HEK293 (cell line): Measurements from ENCODE around the gene HLA-DPA1.
A peak's percentile ranks its signal among the peaks of the same experiment; 100 is the strongest.

Experiments
- CTCF ChIA-PET: fragments of 350-600 bp; formaldehyde crosslinking; extraction: SDS; loops from one replicate; lab custom pipeline; 2021; ENCODE audit warnings: antibody characterized with exemption; lab: Yijun Ruan, JAX
- POLR2A ChIA-PET: fragments of 300-600 bp; formaldehyde crosslinking; extraction: SDS; loops from one replicate; lab custom pipeline; 2020; ENCODE audit warnings: antibody characterized with exemption, inconsistent platforms; lab: Yijun Ruan, JAX
- H3K27ac ChIP-seq: fragments of 200-500 bp; sonication (Bioruptor generic); 2 replicates; pipeline ENCODE4 v1.5.1; 2014; ENCODE audit warnings: low read depth, low read length, control low read depth, inconsistent platforms; ENCODE audit errors: extremely low read depth
- H3K36me3 ChIP-seq, 2 experiments: fragments of 200-500 bp in 1 of 2; sonication (Bioruptor generic) in 1 of 2; 1 replicate in 1 of 2; 2 replicates in 1 of 2; pipeline ENCODE4 v1.5.1; 2014 to 2017; ENCODE audit warnings: inconsistent platforms in 2 of 2, low read length in 2 of 2; ENCODE audit not compliant: control insufficient read depth in 2 of 2, insufficient read depth in 1 of 2
- H3K4me1 ChIP-seq: fragments of 200-500 bp; sonication (Bioruptor generic); 2 replicates; pipeline ENCODE4 v1.5.1; 2014; ENCODE audit warnings: mild to moderate bottlenecking, low read length, inconsistent platforms; ENCODE audit not compliant: control insufficient read depth, insufficient read depth
- H3K4me3 ChIP-seq: 2 replicates; pipeline ENCODE4 v1.5.1; 2011; ENCODE audit warnings: low read depth, mild to moderate bottlenecking, control low read depth, low read length, moderate library complexity
- H3K9me3 ChIP-seq: fragments of 200-500 bp; sonication (Bioruptor generic); 2 replicates; pipeline ENCODE4 v1.5.1; 2014; ENCODE audit warnings: low read depth, low read length, inconsistent platforms; ENCODE audit not compliant: control insufficient read depth, insufficient read depth
- AEBP2 ChIP-seq: fragments of 450-650 bp; formaldehyde crosslinking; IDR thresholded peaks from 2 replicates; pipeline ENCODE4 v1.5.1; 2016; ENCODE audit warnings: missing biosample characterization, missing genetic modification characterization, borderline replicate concordance
- BCL6B ChIP-seq: fragments of 450-650 bp; formaldehyde crosslinking; IDR thresholded peaks from 2 replicates; pipeline ENCODE4 v1.5.1; 2017; ENCODE audit warnings: missing biosample characterization, missing genetic modification characterization
- ELK4 ChIP-seq: IDR thresholded peaks from 2 replicates; pipeline ENCODE4 v1.6.1; 2011; ENCODE audit warnings: mild to moderate bottlenecking, low read depth, low read length, borderline replicate concordance
- KLF1 ChIP-seq: fragments of 450-650 bp; formaldehyde crosslinking; IDR thresholded peaks from 2 replicates; pipeline ENCODE4 v1.5.1; 2016; ENCODE audit warnings: missing biosample characterization, missing genetic modification characterization
- MZF1 ChIP-seq: fragments of 450-650 bp; formaldehyde crosslinking; IDR thresholded peaks from 2 replicates; pipeline ENCODE4 v1.5.1; 2017; ENCODE audit warnings: missing biosample characterization, missing genetic modification characterization, borderline replicate concordance
- PBX3 ChIP-seq: sonication (generic); formaldehyde crosslinking; IDR thresholded peaks from 2 replicates; pipeline ENCODE4 v1.8.1; 2022; ENCODE audit warnings: mild to moderate bottlenecking, moderate library complexity, missing genetic modification reagents
- YY2 ChIP-seq: fragments of 450-650 bp; formaldehyde crosslinking; IDR thresholded peaks from 2 replicates; pipeline ENCODE4 v1.5.1; 2016; ENCODE audit warnings: missing biosample characterization, missing genetic modification characterization
- ZBTB6 ChIP-seq: fragments of 450-650 bp; formaldehyde crosslinking; IDR thresholded peaks from 2 replicates; pipeline ENCODE4 v1.5.1; 2017; ENCODE audit warnings: missing biosample characterization, missing genetic modification characterization
- ZFHX2 ChIP-seq: fragments of 450-650 bp; formaldehyde crosslinking; conservative IDR thresholded peaks from 2 replicates; pipeline ENCODE4 v1.5.1; 2016; ENCODE audit warnings: missing biosample characterization, missing genetic modification characterization
- ZNF10 ChIP-seq: fragments of 450-650 bp; formaldehyde crosslinking; IDR thresholded peaks from 2 replicates; pipeline ENCODE4 v1.5.1; 2017; ENCODE audit warnings: missing biosample characterization, missing genetic modification characterization
- ZNF121 ChIP-seq: fragments of 450-650 bp; formaldehyde crosslinking; IDR thresholded peaks from 2 replicates; pipeline ENCODE4 v1.5.1; 2016; ENCODE audit warnings: missing biosample characterization, missing genetic modification characterization
- ZNF133 ChIP-seq: fragments of 450-650 bp; formaldehyde crosslinking; IDR thresholded peaks from 2 replicates; pipeline ENCODE4 v1.5.1; 2016; ENCODE audit warnings: missing biosample characterization, missing genetic modification characterization
- ZNF211 ChIP-seq: fragments of 450-650 bp; formaldehyde crosslinking; IDR thresholded peaks from 2 replicates; pipeline ENCODE4 v1.5.1; 2016; ENCODE audit warnings: low read depth, missing biosample characterization, missing genetic modification characterization
- ZNF24 ChIP-seq: fragments of 450-650 bp; formaldehyde crosslinking; IDR thresholded peaks from 2 replicates; pipeline ENCODE4 v1.5.1; 2016; ENCODE audit warnings: missing biosample characterization, missing genetic modification characterization
- ZNF350 ChIP-seq: fragments of 450-650 bp; formaldehyde crosslinking; IDR thresholded peaks from 2 replicates; pipeline ENCODE4 v1.5.0; 2017; ENCODE audit warnings: missing biosample characterization, mild to moderate bottlenecking, missing genetic modification characterization
- ZNF416 ChIP-seq: fragments of 450-650 bp; formaldehyde crosslinking; IDR thresholded peaks from 2 replicates; pipeline ENCODE4 v1.5.1; 2016; ENCODE audit warnings: missing biosample characterization, missing genetic modification characterization
- ZNF530 ChIP-seq: fragments of 450-650 bp; formaldehyde crosslinking; IDR thresholded peaks from 2 replicates; pipeline ENCODE4 v1.5.1; 2016; ENCODE audit warnings: low read depth, missing biosample characterization, missing genetic modification characterization
- ZNF621 ChIP-seq: fragments of 450-650 bp; formaldehyde crosslinking; IDR thresholded peaks from 2 replicates; pipeline ENCODE4 v1.5.1; 2017; ENCODE audit warnings: missing biosample characterization, missing genetic modification characterization
- ZNF645 ChIP-seq: fragments of 450-650 bp; formaldehyde crosslinking; IDR thresholded peaks from 2 replicates; pipeline ENCODE4; 2016; ENCODE audit warnings: missing biosample characterization, missing genetic modification characterization
- ZNF677 ChIP-seq: fragments of 450-650 bp; IDR thresholded peaks from 2 replicates; pipeline ENCODE4 v1.5.0; 2018; ENCODE audit warnings: missing biosample characterization, mild to moderate bottlenecking, missing genetic modification characterization, moderate library complexity
- ZNF768 ChIP-seq: fragments of 450-650 bp; formaldehyde crosslinking; IDR thresholded peaks from 2 replicates; pipeline ENCODE4 v1.5.1; 2018; ENCODE audit warnings: missing biosample characterization, mild to moderate bottlenecking, missing genetic modification characterization
- ZNF792 ChIP-seq: fragments of 450-650 bp; formaldehyde crosslinking; IDR thresholded peaks from 2 replicates; pipeline ENCODE4 v1.5.1; 2016; ENCODE audit warnings: missing biosample characterization, missing genetic modification characterization

Gene HLA-DPA1

GRCh38 chr6:33017694-33018353 lies 55.6 kb downstream of the HLA-DPA1 start:
- Histone ChIP-seq H3K4me3 (no peak overlapping the region), H3K9me3 (no peaks in the 10 kb centered on the region)
- CTCF ChIA-PET: interaction anchor here (0.6 to 6.5 kb wide), 8 partner anchors 19 to 231 kb away, joined by 3 to 59 read pairs (median 4); no protein-coding TSS in a partner anchor
- TF ChIP-seq ZFHX2 (tag by site-specific recombination): 0 out of 2 replicates have a peak, but pooled peaks have one; percentile 14
- TF ChIP-seq ZNF10 (tag by site-specific recombination): no peak
- TF ChIP-seq, all 188 proteins: peak for 1
- Histone ChIP-seq H3K36me3 (no peaks in the 10 kb centered on the region), H3K4me1 (no peaks in the 10 kb centered on the region), H3K27ac (no peak overlapping the region)
- POLR2A ChIA-PET: interaction anchor here (1.4 kb wide), 1 partner anchor 56 kb away, joined by 3 read pairs; no protein-coding TSS in a partner anchor

GRCh38 chr6:33017018-33017417 lies 56.4 kb downstream of the HLA-DPA1 start:
- Histone ChIP-seq H3K36me3 (no peaks in the 10 kb centered on the region), H3K4me3 (no peak overlapping the region), H3K27ac (no peak overlapping the region), H3K4me1 (no peaks in the 10 kb centered on the region), H3K9me3 (no peaks in the 10 kb centered on the region)
- ChIA-PET POLR2A (interaction anchor here (1.3 kb wide), 1 partner anchor 63 kb away, joined by 3 read pairs; no protein-coding TSS in a partner anchor), CTCF (interaction anchor here (0.5 to 6.5 kb wide), 16 partner anchors 16 to 231 kb away, joined by 3 to 59 read pairs (median 5); partner anchors contain the start of gene HLA-DMA)
- TF ChIP-seq ZNF24 (no peak), ZBTB6 (tag by site-specific recombination) (no peak), ZNF530 (tag by site-specific recombination) (no peak), AEBP2 (tag by site-specific recombination) (no peak), ZNF621 (tag by site-specific recombination) (no peak), ELK4 (no peak), ZNF133 (tag by site-specific recombination) (no peak), ZNF677 (tag by site-specific recombination) (no peak), KLF1 (tag by site-specific recombination) (no peak), ZNF768 (tag by site-specific recombination) (no peak), ZNF211 (no peak), ZNF350 (tag by site-specific recombination) (no peak), ZNF792 (tag by site-specific recombination) (no peak)

- Histone ChIP-seq H3K27ac (no peak overlapping the region), H3K4me3 (no peak overlapping the region), H3K36me3 (no peaks in the 10 kb centered on the region), H3K9me3 (no peaks in the 10 kb centered on the region), H3K4me1 (no peaks in the 10 kb centered on the region)
- POLR2A ChIA-PET: interaction anchor here (1.3 to 1.5 kb wide), 2 partner anchors 44 to 64 kb away, joined by 3 to 4 read pairs; no protein-coding TSS in a partner anchor
- CTCF ChIA-PET: interaction anchor here (0.5 to 8.8 kb wide), 31 partner anchors 9 to 348 kb away, joined by 3 to 106 read pairs (median 5); partner anchors contain the start of gene TAP2
- TF ChIP-seq ZFHX2 (tag by site-specific recombination) (no peak), MZF1 (tag by site-specific recombination) (no peak), PBX3 (no peak), YY2 (no peak), ZNF416 (no peak), ZNF121 (tag by site-specific recombination) (no peak), ZNF645 (tag by site-specific recombination) (no peak), BCL6B (tag by site-specific recombination) (no peak)
Observed at GRCh38 chr6:33015798-33016197, 57.7 kb downstream of the HLA-DPA1 start.
